ENCODE results near the gene WASHC4. TPM values are rescaled to one million over a fixed set of nuclear protein-coding genes. Genes with fewer than 3 reads are reported as not detected.

Gene WASHC4
- total and polyA plus RNA-seq, 2 experiments from 2014 or later: 75.7 to 83.0 TPM

GRCh38 chr12:105198961-105199360, 91.4 kb downstream of the WASHC4 start:
- no peaks in the 10 kb centered on the region for H3F3A ChIP-seq (replicated peaks; ENCODE audit: low read depth)
- TF ChIP-seq POLR2AphosphoS5 (IDR thresholded peaks at IDR 0.05; ENCODE audit: low read depth) (no peak; the same call in 1 of the 2 replicates), STAT1 (IDR thresholded peaks at IDR 0.05; ENCODE audit: unreplicated experiment) (no peak), ETS1 (IDR thresholded peaks at IDR 0.05) (no peak), EZH2phosphoT487 (IDR thresholded peaks at IDR 0.05; ENCODE audit: unreplicated experiment) (no peak), JUNB (IDR thresholded peaks at IDR 0.05; ENCODE audit: unreplicated experiment) (no peak), CTCF (conservative IDR thresholded peaks at IDR 0.05; ENCODE audit: low read depth in 2 of 2) (no peak), ZNF462 (CRISPR knock-in tag; IDR thresholded peaks at IDR 0.05) (no peak), REST (IDR thresholded peaks at IDR 0.05; ENCODE audit: unreplicated experiment) (no peak), EZH2 (IDR thresholded peaks at IDR 0.05; ENCODE audit: low read depth, unreplicated experiment) (no peak), NANOG (IDR thresholded peaks at IDR 0.05; ENCODE audit: borderline replicate concordance) (no peak)
- H3K4me3 ChIP-seq: no peak overlapping the region
- ATAC-seq (no peak), DNase-seq (ENCODE audit: low spot score) (no peak)
- H3K9me2 ChIP-seq (ENCODE audit: insufficient read depth): no peaks in the 10 kb centered on the region
- Mint-ChIP-seq H3K9me3 (no peaks in the 10 kb centered on the region), H3K4me3 (no peak overlapping the region), H3K4me1 (peaks cover 5% of the 10 kb centered on the region), H3K36me3 (ENCODE audit: low read depth) (peaks cover 16% of the 10 kb centered on the region), H3K27me3 (ENCODE audit: insufficient read depth, low read depth, poor library complexity) (peaks cover 3% of the 10 kb centered on the region), H3K27ac (no peak overlapping the region)
- no peak overlapping the region for H2AFZ ChIP-seq
- H3K79me2 ChIP-seq (replicated peaks; ENCODE audit: insufficient read depth): no peaks in the 10 kb centered on the region
- no peak overlapping the region for H3K4me2 ChIP-seq
- H3K36me3 ChIP-seq (ENCODE audit: insufficient read depth): peaks cover 13% of the 10 kb centered on the region; the same call in 1 of the 2 replicates
- no peaks in the 10 kb centered on the region for H4K20me1 ChIP-seq (replicated peaks; ENCODE audit: insufficient read depth)
- peaks cover 4% of the 10 kb centered on the region; the same call in 1 of the 2 replicates for H3K4me1 ChIP-seq (ENCODE audit: insufficient read depth)
- H3K27me3 ChIP-seq (ENCODE audit: insufficient read depth): no peaks in the 10 kb centered on the region
- no peak overlapping the region for H3K27ac ChIP-seq (ENCODE audit: low read depth)

Data from GM23338 (cell line).